GM10248 (cell line): ENCODE measurements around the gene TK1.
"Not testable (repeated sequence)": the region's sequence is repeated elsewhere in the genome, so short reads cannot be mapped to it uniquely, and the experiment has no call there.

Source experiments
- CTCF ChIA-PET: fragments of 300-600 bp; sonication (Branson Sonifier 250); formaldehyde crosslinking; extraction: SDS; loops from one replicate; lab custom pipeline; 2021; ENCODE audit warnings: antibody characterized with exemption; lab: Yijun Ruan, JAX
- POLR2A ChIA-PET: fragments of 350-650 bp; sonication (Branson Sonifier 250); formaldehyde crosslinking; extraction: SDS; loops from one replicate; lab custom pipeline; 2020; ENCODE audit warnings: antibody characterized with exemption; lab: Yijun Ruan, JAX
- DNase-seq: peaks from one replicate; pipeline ENCODE4 v3.0.0; 2012; ENCODE audit errors: extremely low spot score
- CTCF ChIP-seq: IDR thresholded peaks from 2 replicates; pipeline ENCODE4 v1.5.1; 2012; ENCODE audit warnings: mild to moderate bottlenecking, low read depth; ENCODE audit errors: extremely low read depth, missing control alignments, control extremely low read depth

The TK1 gene

GRCh38 chr17:78174870-78175642 lies 11.8 kb downstream of the TK1 start:
- CTCF ChIA-PET, result interaction anchor here (0.7 to 6.3 kb wide), 20 partner anchors 11 to 156 kb away, joined by 3 to 50 read pairs (median 6); partner anchors contain the start of genes AFMID, C17orf99 and TK1
- TF ChIP-seq CTCF, result peak; percentile 5
- DNase-seq, result no peak
- POLR2A ChIA-PET, result interaction anchor here (0.7 to 1.4 kb wide), 6 partner anchors 9 to 59 kb away, joined by 3 to 4 read pairs (median 3); no protein-coding TSS in a partner anchor

GRCh38 chr17:78174346-78174869 lies 12.4 kb downstream of the TK1 start:
- TF ChIP-seq CTCF, result peak; percentile 24
- CTCF ChIA-PET, result interaction anchor here (0.8 to 6.3 kb wide), 13 partner anchors 11 to 89 kb away, joined by 3 to 50 read pairs (median 9); partner anchors contain the start of genes AFMID, C17orf99 and TK1
- no peak for DNase-seq
- POLR2A ChIA-PET, result interaction anchor here (0.6 to 1.4 kb wide), 4 partner anchors 8 to 50 kb away, joined by 3 to 4 read pairs (median 4); partner anchors contain the start of gene AFMID

GRCh38 chr17:78173097-78173715 lies 13.6 kb downstream of the TK1 start:
- ChIA-PET CTCF (interaction anchor here (1.2 to 6.3 kb wide), 7 partner anchors 9 to 60 kb away, joined by 3 to 50 read pairs (median 24); partner anchors contain the start of genes AFMID and TK1), POLR2A (interaction anchor here (1.2 kb wide), 1 partner anchor 27 kb away, joined by 4 read pairs; the partner anchor contains the start of gene C17orf99)
- no peak for TF ChIP-seq CTCF
- DNase-seq, result peak; percentile 68

GRCh38 chr17:78172249-78173051 lies 14.4 kb downstream of the TK1 start:
- DNase-seq, result no peak
- TF ChIP-seq CTCF, result no peak
- POLR2A ChIA-PET, result interaction anchor here (1.2 kb wide), 1 partner anchor 26 kb away, joined by 4 read pairs; the partner anchor contains the start of gene C17orf99
- CTCF ChIA-PET, result interaction anchor here (1.2 to 6.3 kb wide), 7 partner anchors 8 to 88 kb away, joined by 3 to 50 read pairs (median 6); partner anchors contain the start of genes AFMID, C17orf99 and TK1

GRCh38 chr17:78171591-78172248 lies 15.1 kb downstream of the TK1 start:
- CTCF ChIA-PET, result interaction anchor here (0.9 to 5.7 kb wide), 5 partner anchors 9 to 87 kb away, joined by 3 to 48 read pairs (median 3); partner anchors contain the start of gene C17orf99
- DNase-seq, result not testable (repeated sequence)
- POLR2A ChIA-PET, result interaction anchor here (0.7 to 1.3 kb wide), 4 partner anchors 10 to 45 kb away, joined by 3 to 4 read pairs (median 3); no protein-coding TSS in a partner anchor
